Endothelial cell (in vitro differentiated cells): Measurements from ENCODE around the gene ZNF33B. TPM values are rescaled to one million over a fixed set of nuclear protein-coding genes. Genes with fewer than 3 reads are reported as not detected.

ENCODE experiments used
- DNase-seq: peaks from one replicate; pipeline ENCODE4 v3.0.0; 2021; ENCODE audit warnings: low spot score
- H3K27ac Mint-ChIP-seq: one replicate; pipeline ENCODE4 v1.8.0; 2021; ENCODE audit warnings: mixed read lengths, inconsistent platforms; ENCODE audit not compliant: unreplicated experiment
- H3K27me3 Mint-ChIP-seq: one replicate; pipeline ENCODE4 v1.8.0; 2021; ENCODE audit warnings: mild to moderate bottlenecking, moderate library complexity, mixed read lengths, inconsistent platforms; ENCODE audit not compliant: unreplicated experiment
- H3K36me3 Mint-ChIP-seq: one replicate; pipeline ENCODE4 v1.8.0; 2021; ENCODE audit warnings: mild to moderate bottlenecking, low read depth, mixed read lengths, inconsistent platforms; ENCODE audit not compliant: unreplicated experiment
- H3K4me1 Mint-ChIP-seq: one replicate; pipeline ENCODE4 v1.8.0; 2021; ENCODE audit warnings: mild to moderate bottlenecking, mixed read lengths, inconsistent platforms; ENCODE audit not compliant: unreplicated experiment
- H3K4me3 Mint-ChIP-seq: one replicate; pipeline ENCODE4 v1.8.0; 2021; ENCODE audit warnings: mild to moderate bottlenecking, mixed read lengths, inconsistent platforms; ENCODE audit not compliant: unreplicated experiment
- H3K9me3 Mint-ChIP-seq: one replicate; pipeline ENCODE4 v1.8.0; 2021; ENCODE audit warnings: mixed read lengths, inconsistent platforms; ENCODE audit not compliant: unreplicated experiment
- CTCF ChIP-seq: fragments of 200-600 bp; sonication (generic); IDR thresholded peaks from one replicate; pipeline ENCODE4 v1.5.0; 2021; ENCODE audit warnings: antibody characterized with exemption; ENCODE audit not compliant: unreplicated experiment
- total RNA-seq: library from RNA; stranded (reverse); fragmentation: NEBNext Ultra II Directional; extraction: Animal tissue kit (Norgen Biotek cat#: 25700); gene quantifications from one replicate; pipeline ENCODE4 v1.2.1, GENCODE V29; 2021; ENCODE audit not compliant: unreplicated experiment

The ZNF33B gene
- total RNA-seq, 1 donor from 2014 or later, result 63.4 TPM

GRCh38 chr10:42637142-42637541 lies 1.2 kb downstream of the ZNF33B start:
- Mint-ChIP-seq H3K36me3 (peaks cover 21% of the 10 kb centered on the region), H3K4me3 (peak overlapping the region; percentile 96), H3K27ac (peak overlapping the region; percentile 34), H3K27me3 (peaks cover 10% of the 10 kb centered on the region), H3K9me3 (no peaks in the 10 kb centered on the region), H3K4me1 (peaks cover 37% of the 10 kb centered on the region)
- no peak for DNase-seq
- no peak for TF ChIP-seq CTCF

- DNase-seq, result no peak
- Mint-ChIP-seq H3K27me3 (peaks cover 10% of the 10 kb centered on the region), H3K9me3 (no peaks in the 10 kb centered on the region), H3K36me3 (peaks cover 33% of the 10 kb centered on the region), H3K4me1 (peaks cover 37% of the 10 kb centered on the region), H3K27ac (no peak overlapping the region), H3K4me3 (no peak overlapping the region)
- no peak for TF ChIP-seq CTCF
Measured at GRCh38 chr10:42635098-42635497, 3.3 kb downstream of the ZNF33B start.

- Mint-ChIP-seq H3K27me3 (peaks cover 4% of the 10 kb centered on the region), H3K4me1 (peaks cover 35% of the 10 kb centered on the region), H3K4me3 (no peak overlapping the region), H3K27ac (no peak overlapping the region), H3K9me3 (no peaks in the 10 kb centered on the region), H3K36me3 (peaks cover 50% of the 10 kb centered on the region)
- no peak for DNase-seq
- TF ChIP-seq CTCF, result no peak
Measured at GRCh38 chr10:42632564-42632963, 5.8 kb downstream of the ZNF33B start.

GRCh38 chr10:42630537-42631134 lies 7.7 kb downstream of the ZNF33B start:
- no peaks in the 10 kb centered on the region for H3K27me3 Mint-ChIP-seq
- H3K27ac Mint-ChIP-seq, result no peak overlapping the region
- peaks cover 52% of the 10 kb centered on the region for H3K36me3 Mint-ChIP-seq
- TF ChIP-seq CTCF, result no peak
- peaks cover 22% of the 10 kb centered on the region for H3K4me1 Mint-ChIP-seq
- no peaks in the 10 kb centered on the region for H3K9me3 Mint-ChIP-seq
- DNase-seq, result no peak
- H3K4me3 Mint-ChIP-seq, result no peak overlapping the region

- Mint-ChIP-seq H3K4me3 (peak overlapping the region; percentile 83), H3K36me3 (peaks cover 41% of the 10 kb centered on the region), H3K9me3 (no peaks in the 10 kb centered on the region), H3K27ac (peak overlapping the region; percentile 70), H3K4me1 (peaks cover 5% of the 10 kb centered on the region), H3K27me3 (peaks cover 1% of the 10 kb centered on the region)
- no peak for DNase-seq
- TF ChIP-seq CTCF, result no peak
Measured at GRCh38 chr10:42623929-42624328, 14.4 kb downstream of the ZNF33B start.
